Body of pancreas (tissue), 4 donors: ENCODE results near the gene EPGN.

Experiments
- POLR2A ChIP-seq, 3 donors: fragments of 450-650 bp; IDR thresholded peaks; one replicate each; pipeline ENCODE4 v1.6.1; 2016; ENCODE audit warnings: antibody characterized with exemption in 3 of 3, mild to moderate bottlenecking in 2 of 3
- TF ChIP-seq, protein P1 (sequence below), 7 experiments: fragments of 450-650 bp in 4 of 7; fragments of 200-600 bp in 3 of 7; sonication (generic) in 3 of 7; IDR thresholded peaks; one replicate each; pipeline ENCODE4 v1.5.1; 2016 to 2019; ENCODE audit warnings: antibody characterized with exemption in 7 of 7

DNA sequence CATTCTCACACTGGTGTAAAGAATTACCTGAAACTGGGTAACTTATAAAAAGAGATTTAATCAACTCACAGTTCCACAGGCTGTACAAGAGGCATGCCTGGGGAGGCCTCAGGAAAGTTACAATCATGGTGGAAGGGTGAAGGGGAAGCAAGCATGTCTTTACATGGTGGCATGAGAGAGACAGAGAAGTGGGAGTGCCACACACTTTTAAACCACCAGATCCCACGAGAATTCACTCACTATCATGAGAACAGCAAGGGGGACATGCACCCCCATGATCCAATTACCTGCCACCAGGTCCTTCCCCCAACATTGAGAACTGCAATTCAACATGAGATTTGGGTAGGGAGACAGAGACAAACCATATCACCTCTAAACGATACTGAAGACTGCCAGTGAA, 23.0 kb downstream of the EPGN start:
- no peak for TF ChIP-seq POLR2A (IDR thresholded peaks at IDR 0.05)
- TF ChIP-seq, protein P1, sequence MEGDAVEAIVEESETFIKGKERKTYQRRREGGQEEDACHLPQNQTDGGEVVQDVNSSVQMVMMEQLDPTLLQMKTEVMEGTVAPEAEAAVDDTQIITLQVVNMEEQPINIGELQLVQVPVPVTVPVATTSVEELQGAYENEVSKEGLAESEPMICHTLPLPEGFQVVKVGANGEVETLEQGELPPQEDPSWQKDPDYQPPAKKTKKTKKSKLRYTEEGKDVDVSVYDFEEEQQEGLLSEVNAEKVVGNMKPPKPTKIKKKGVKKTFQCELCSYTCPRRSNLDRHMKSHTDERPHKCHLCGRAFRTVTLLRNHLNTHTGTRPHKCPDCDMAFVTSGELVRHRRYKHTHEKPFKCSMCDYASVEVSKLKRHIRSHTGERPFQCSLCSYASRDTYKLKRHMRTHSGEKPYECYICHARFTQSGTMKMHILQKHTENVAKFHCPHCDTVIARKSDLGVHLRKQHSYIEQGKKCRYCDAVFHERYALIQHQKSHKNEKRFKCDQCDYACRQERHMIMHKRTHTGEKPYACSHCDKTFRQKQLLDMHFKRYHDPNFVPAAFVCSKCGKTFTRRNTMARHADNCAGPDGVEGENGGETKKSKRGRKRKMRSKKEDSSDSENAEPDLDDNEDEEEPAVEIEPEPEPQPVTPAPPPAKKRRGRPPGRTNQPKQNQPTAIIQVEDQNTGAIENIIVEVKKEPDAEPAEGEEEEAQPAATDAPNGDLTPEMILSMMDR (IDR thresholded peaks at IDR 0.05) = no peak
